Transverse colon (tissue), 4 donors: Measurements from ENCODE around the gene SYCE1. TPM values are rescaled to one million over a fixed set of nuclear protein-coding genes. Genes with fewer than 3 reads are reported as not detected.
"Not testable (repeated sequence)": the region's sequence is repeated elsewhere in the genome, so short reads cannot be mapped to it uniquely, and the experiment has no call there.

Source experiments
- DNase-seq: peaks from one replicate; pipeline ENCODE4 v3.0.0-alpha.2; 2019
- H3K27ac ChIP-seq, 4 donors: fragments of 200-600 bp; sonication (generic); 2 replicates each; pipeline ENCODE4 v1.5.1; 2016 to 2018; ENCODE audit warnings: inconsistent platforms in 4 of 4
- H3K27me3 ChIP-seq: fragments of 200-600 bp; sonication (generic); 2 replicates; pipeline ENCODE4 v1.5.1; 2017; ENCODE audit warnings: inconsistent platforms
- H3K36me3 ChIP-seq, 4 donors: fragments of 200-600 bp; sonication (generic); 2 replicates each; pipeline ENCODE4 v1.5.1; 2017 to 2019; ENCODE audit warnings: inconsistent platforms in 4 of 4
- H3K4me1 ChIP-seq, 4 donors: fragments of 200-600 bp; sonication (generic); 2 replicates each; pipeline ENCODE4 v1.5.1; 2017 to 2020; ENCODE audit warnings: inconsistent platforms in 4 of 4
- H3K4me3 ChIP-seq, 4 donors: fragments of 200-600 bp; sonication (generic); 1 replicate in 1 of 4; 2 replicates in 3 of 4; pipeline versions ENCODE4 v1.5.1 to v1.6.1; 2017 to 2019; ENCODE audit warnings: inconsistent platforms in 4 of 4
- H3K9me3 ChIP-seq, 2 donors: fragments of 200-600 bp; sonication (generic); 2 replicates each; pipeline ENCODE4 v1.5.1; 2017 to 2019; ENCODE audit warnings: inconsistent platforms in 2 of 2
- EP300 ChIP-seq: sonication (generic); formaldehyde crosslinking; IDR thresholded peaks from one replicate; pipeline ENCODE4 v1.6.1; 2017; ENCODE audit warnings: antibody characterized with exemption, low read depth
- POLR2A ChIP-seq: fragments of 450-650 bp; IDR thresholded peaks from one replicate; pipeline ENCODE4 v1.6.1; 2016; ENCODE audit warnings: antibody characterized with exemption, mild to moderate bottlenecking, moderate library complexity
- POLR2AphosphoS5 ChIP-seq, 3 donors: sonication (generic); formaldehyde crosslinking; IDR thresholded peaks; one replicate each; pipeline ENCODE4 v1.6.1; 2016; ENCODE audit warnings: antibody characterized with exemption in 3 of 3
- WGBS, 2 donors: methylation state at CpG; one replicate each; pipeline ENCODE4 v1.1.5; 2018; ENCODE audit warnings: low coverage in 1 of 2; 5-methylcytosine and 5-hydroxymethylcytosine counted together
- in situ Hi-C, 4 donors: fragments of 200-750 bp; cut with MboI; loops; one replicate each; pipeline versions ENCODE4 v1.15.0 to v1.15.1; 2017; ENCODE audit warnings: low sequenced_read_pairs in 3 of 4, low pct_ligation_motif_present in 1 of 4, low pct_unique_long_range_greater_than_20kb in 1 of 4
- intact Hi-C: fragments of 100-400 bp; cut with DNase I; formaldehyde crosslinking; loops from one replicate; pipeline ENCODE4 v1.15.1; 2023; ENCODE audit warnings: low total_unique reads
- total RNA-seq, 4 donors: library from RNA; depleted of rRNA; stranded (reverse); fragments of >200 nt; gene quantifications; one replicate each; pipeline ENCODE4 v1.1.0, GENCODE V29; 2016
- TF ChIP-seq, protein P1 (sequence below), 5 experiments: fragments of 200-600 bp in 3 of 5; fragments of 450-650 bp in 2 of 5; sonication (generic) in 3 of 5; IDR thresholded peaks; 1 replicate in 2 of 5; 2 replicates in 3 of 5; pipeline ENCODE4 v1.5.1; 2016 to 2017; ENCODE audit warnings: antibody characterized with exemption in 5 of 5, inconsistent platforms in 3 of 5, mild to moderate bottlenecking in 2 of 5, moderate library complexity in 1 of 5

The SYCE1 gene
- total RNA-seq, 4 donors from 2014 or later: 2.3 TPM; not detected in 3

DNA sequence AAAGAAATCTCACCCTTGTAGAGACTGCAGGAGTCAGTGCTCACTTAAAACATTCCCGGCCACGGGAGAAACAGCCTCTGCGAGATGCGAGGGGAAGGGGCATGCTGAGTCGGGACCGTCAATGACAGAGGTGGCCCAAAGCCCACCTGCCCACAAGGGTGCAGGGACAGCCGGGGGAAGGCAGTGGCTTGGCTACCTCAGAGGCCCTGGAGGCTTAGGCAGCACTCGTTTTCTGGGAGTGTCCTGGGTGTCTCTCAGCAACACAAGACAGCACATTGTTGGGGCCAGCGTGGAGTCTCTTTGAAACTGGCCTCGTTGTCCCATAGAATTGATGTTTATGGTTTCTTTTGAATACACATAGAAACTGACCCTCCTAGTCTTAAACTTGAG is 25.6 kb upstream of the SYCE1 start:
- H3K27ac ChIP-seq: no peak overlapping the region
- TF ChIP-seq, protein P1, sequence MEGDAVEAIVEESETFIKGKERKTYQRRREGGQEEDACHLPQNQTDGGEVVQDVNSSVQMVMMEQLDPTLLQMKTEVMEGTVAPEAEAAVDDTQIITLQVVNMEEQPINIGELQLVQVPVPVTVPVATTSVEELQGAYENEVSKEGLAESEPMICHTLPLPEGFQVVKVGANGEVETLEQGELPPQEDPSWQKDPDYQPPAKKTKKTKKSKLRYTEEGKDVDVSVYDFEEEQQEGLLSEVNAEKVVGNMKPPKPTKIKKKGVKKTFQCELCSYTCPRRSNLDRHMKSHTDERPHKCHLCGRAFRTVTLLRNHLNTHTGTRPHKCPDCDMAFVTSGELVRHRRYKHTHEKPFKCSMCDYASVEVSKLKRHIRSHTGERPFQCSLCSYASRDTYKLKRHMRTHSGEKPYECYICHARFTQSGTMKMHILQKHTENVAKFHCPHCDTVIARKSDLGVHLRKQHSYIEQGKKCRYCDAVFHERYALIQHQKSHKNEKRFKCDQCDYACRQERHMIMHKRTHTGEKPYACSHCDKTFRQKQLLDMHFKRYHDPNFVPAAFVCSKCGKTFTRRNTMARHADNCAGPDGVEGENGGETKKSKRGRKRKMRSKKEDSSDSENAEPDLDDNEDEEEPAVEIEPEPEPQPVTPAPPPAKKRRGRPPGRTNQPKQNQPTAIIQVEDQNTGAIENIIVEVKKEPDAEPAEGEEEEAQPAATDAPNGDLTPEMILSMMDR (IDR thresholded peaks at IDR 0.05): no peak
- TF ChIP-seq POLR2AphosphoS5 (IDR thresholded peaks at IDR 0.05) (no peak), EP300 (no peak), POLR2A (no peak)
- H3K9me3 ChIP-seq: no peaks in the 10 kb centered on the region
- H3K4me1 ChIP-seq: no peaks in the 10 kb centered on the region
- intact Hi-C loops: no loop called here
- H3K36me3 ChIP-seq: no peaks in the 10 kb centered on the region
- peaks cover 32% of the 10 kb centered on the region for H3K27me3 ChIP-seq
- no peak for DNase-seq
- H3K4me3 ChIP-seq: no peak overlapping the region
- in situ Hi-C loops: no loop called here
- WGBS, 2 donors: 50 to 71% methylated on average over 3 to 10 of the region's 10 CpGs

DNA sequence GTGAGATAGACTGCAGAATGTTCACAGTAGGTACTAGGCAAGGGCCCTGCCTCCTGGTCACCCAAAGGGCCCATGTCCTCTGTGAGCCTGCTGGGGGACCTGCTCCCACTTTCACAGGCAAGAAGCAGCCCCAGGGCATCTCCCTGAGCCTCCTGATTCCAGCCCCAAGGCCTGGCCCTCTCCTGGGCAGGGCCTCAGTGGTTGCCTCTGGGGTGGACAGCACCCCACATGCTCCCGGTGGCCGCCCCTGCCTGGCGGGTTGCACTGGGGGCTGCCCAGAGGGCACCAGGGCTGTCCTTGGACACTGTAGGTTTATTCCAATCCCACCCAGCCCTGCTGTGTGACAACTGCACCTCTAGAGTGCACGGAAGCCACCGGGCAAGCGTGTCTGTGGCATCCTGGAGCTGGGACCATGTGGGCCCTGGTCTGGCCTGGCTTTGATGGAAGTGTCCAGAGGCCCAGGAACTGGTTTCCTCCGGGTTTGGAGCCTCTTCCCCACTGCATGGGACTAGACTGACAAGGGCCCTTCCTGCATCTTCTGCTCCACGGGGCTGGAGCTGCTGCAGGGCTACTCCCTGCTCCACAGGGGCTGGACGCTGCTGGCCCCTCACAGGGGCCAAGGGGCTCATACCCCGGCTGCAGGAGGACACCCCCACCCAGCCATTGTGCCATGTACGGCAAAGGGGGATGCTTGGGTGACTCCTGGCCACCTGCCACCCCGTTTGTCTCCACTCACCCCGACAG is 25.0 kb upstream of the SYCE1 start:
- 54% methylated on average over 9 of the region's 13 CpGs; no CpG with 5 or more reads in 1 of the 2 donors for WGBS, 2 donors
- Histone ChIP-seq H3K27me3 (peaks cover 27% of the 10 kb centered on the region), H3K27ac (no peak overlapping the region), H3K4me3 (no peak overlapping the region), H3K9me3 (no peaks in the 10 kb centered on the region), H3K36me3 (no peaks in the 10 kb centered on the region), H3K4me1 (no peaks in the 10 kb centered on the region)
- TF ChIP-seq POLR2AphosphoS5 (IDR thresholded peaks at IDR 0.05): no peak
- no peak for TF ChIP-seq POLR2A
- TF ChIP-seq EP300: no peak
- TF ChIP-seq, protein P1 (IDR thresholded peaks at IDR 0.05): no peak
- intact Hi-C loops: no loop called here
- in situ Hi-C loops: no loop called here
- no peak for DNase-seq

DNA sequence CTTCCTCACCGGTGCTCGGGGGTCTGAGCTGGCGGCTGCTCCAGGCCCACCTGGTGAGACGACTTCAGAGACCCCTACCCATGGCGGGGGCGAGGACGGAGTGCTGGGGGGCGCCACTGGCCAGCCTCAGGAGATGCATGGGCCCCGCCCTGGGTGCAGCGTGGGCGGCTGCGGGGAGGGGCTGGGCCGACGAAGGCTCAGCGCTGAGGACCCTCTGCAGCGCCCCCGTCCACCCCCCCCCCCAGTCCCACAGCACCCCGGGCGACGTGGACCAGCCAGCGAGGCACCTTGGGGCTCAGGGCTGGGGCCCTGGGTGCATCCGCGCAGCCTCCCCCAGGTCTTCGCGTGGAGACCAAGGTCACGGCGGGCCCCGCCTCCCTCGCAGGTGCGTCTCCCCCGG is 11.7 kb upstream of the SYCE1 start:
- DNase-seq, in situ Hi-C loops, H3K4me3 ChIP-seq, H3K9me3 ChIP-seq, H3K4me1 ChIP-seq, H3K27me3 ChIP-seq, H3K27ac ChIP-seq, H3K36me3 ChIP-seq, intact Hi-C loops: not testable (repeated sequence)
- no CpG with 5 or more reads among the region's 31 CpGs for WGBS, 2 donors

DNA sequence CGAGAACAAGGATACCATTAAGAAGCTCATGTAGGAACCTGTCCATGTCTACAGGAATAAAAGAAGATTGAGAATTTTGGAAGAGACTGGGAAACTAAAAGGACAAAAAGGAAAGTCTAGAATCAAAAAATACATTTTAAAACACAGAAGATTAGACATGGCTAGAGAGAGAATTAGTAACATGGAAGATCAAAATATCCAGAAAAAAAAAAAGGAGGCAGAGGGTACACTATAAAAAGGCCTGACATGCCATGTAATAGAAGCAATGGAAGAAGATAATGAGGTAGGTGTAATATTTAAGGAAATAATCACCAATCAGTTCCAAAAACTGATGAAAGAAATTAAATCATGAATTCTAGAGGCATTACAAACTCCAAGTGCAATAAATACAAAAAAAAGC is 8.1 kb upstream of the SYCE1 start:
- H3K27me3 ChIP-seq, H3K9me3 ChIP-seq, DNase-seq, intact Hi-C loops, H3K4me1 ChIP-seq, H3K4me3 ChIP-seq, in situ Hi-C loops, H3K27ac ChIP-seq, H3K36me3 ChIP-seq: not testable (repeated sequence)
- 81 to 87% methylated on average over 1 of the region's 1 CpG for whole genome bisulfite sequencing, 2 donors

DNA sequence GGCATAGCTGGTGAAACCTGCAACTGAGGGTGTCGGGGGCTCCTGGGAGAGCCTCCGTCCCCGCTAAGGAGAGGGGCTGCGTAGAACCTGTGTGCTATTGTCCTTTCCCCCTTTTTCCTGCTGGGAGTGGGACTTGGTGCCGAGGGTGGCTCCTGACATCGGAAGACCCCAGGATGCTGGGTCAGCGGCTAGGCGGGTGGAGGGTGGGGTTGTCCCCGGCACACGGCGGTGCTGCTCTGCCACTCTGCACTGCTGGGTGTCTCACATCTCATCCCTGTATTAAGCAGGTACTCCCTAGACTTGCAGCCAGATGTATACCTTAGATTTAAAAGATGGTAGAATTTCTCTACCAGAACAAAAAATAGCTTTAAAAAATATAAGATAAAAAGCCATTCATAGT is 6.7 kb upstream of the SYCE1 start:
- intact Hi-C loops, H3K27me3 ChIP-seq, in situ Hi-C loops, H3K27ac ChIP-seq, H3K4me3 ChIP-seq, DNase-seq, H3K36me3 ChIP-seq, H3K9me3 ChIP-seq, H3K4me1 ChIP-seq: not testable (repeated sequence)
- 98% methylated on average over 8 of the region's 11 CpGs; no CpG with 5 or more reads in 1 of the 2 donors for WGBS, 2 donors

DNA sequence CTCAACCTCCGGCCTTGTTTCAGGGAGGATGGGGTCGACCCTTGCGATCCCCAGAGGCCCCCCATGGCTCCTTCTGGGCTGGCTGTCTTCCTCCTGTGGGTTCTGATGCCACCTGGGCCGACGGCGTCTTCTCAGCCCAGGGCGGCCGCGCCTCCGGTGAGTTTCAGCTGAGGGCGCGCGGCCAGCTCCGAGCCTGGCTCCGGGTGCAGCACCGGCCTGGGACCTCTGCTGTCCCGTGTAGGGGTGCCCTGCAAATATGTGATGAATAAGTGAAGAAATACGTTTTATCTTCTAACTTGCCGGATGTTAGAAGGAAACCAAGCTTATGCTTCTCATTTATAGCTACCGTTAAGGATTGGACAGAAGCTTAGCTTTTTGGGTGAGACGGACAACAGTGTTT is 4.4 kb upstream of the SYCE1 start:
- DNase-seq, H3K36me3 ChIP-seq, in situ Hi-C loops, H3K27ac ChIP-seq, H3K9me3 ChIP-seq, H3K4me1 ChIP-seq, H3K4me3 ChIP-seq, intact Hi-C loops, H3K27me3 ChIP-seq: not testable (repeated sequence)
- 60% methylated on average over 16 of the region's 21 CpGs; no CpG with 5 or more reads in 1 of the 2 donors for WGBS, 2 donors

DNA sequence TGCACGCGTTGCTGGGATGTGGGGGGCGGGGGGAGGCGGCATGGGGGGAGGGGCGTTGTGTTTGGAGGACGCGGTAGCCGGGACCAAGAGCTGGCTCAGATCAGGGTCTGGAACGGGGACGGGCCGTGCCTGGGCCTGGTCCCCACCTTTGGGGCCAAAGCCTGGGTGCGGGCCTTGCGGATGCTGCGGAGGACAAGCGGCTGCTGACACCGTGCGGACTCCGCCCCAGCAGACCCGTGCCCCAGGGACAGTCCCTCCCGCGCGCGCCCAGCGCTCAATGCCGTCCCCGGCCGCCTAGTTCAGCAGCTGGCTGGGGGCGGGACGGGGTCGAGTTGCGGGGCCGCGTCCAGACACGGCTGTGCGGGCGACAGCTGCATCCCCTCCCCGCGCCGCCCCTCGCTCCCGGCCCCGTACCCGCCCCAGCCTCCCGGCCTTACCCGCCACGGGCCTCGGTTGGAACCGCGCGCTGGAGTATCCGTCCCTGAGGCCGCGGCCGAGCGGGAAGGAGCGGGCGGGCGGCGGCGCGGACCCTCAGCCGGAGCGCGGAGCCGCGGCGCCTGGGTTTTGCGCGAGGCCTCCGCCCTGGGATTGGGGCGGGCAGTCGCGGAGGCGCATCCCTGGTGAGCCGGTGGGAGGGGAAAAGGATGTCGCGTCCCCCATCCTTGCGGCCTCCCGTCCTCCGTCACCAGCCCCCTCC is 3.6 kb upstream of the SYCE1 start:
- H3K27ac ChIP-seq, H3K4me1 ChIP-seq, in situ Hi-C loops, H3K9me3 ChIP-seq, intact Hi-C loops, DNase-seq, H3K27me3 ChIP-seq, H3K36me3 ChIP-seq, H3K4me3 ChIP-seq: not testable (repeated sequence)
- WGBS, 2 donors: no CpG with 5 or more reads among the region's 80 CpGs
